HuH-7.5 (cell line): ENCODE results near the gene LRIT3.

Experiments
- DNase-seq: peaks from one replicate; pipeline ENCODE4 v3.0.0; 2011; ENCODE audit warnings: low spot score

LRIT3 gene

GRCh38 chr4:109912706-109913595 is 65.0 kb downstream of the LRIT3 start, which contains the start of gene EGF:
Gene EGF (plus strand): TSS chr4:109912883. CDS start chr4:109913336, 453 bp downstream.
- no peak for DNase-seq

GRCh38 chr4:109913596-109914241 is 65.8 kb downstream of the LRIT3 start:
- no peak for DNase-seq

GRCh38 chr4:109914322-109914721 is 66.4 kb downstream of the LRIT3 start:
- no peak for DNase-seq

GRCh38 chr4:109915385-109916026 is 67.6 kb downstream of the LRIT3 start:
- no peak for DNase-seq

GRCh38 chr4:109916027-109916409 is 68.1 kb downstream of the LRIT3 start:
- DNase-seq, result no peak

- DNase-seq, result no peak
These were observed 73.5 kb downstream of the LRIT3 start for GRCh38 chr4:109921384-109921808.
